Liver (tissue), 9 donors: ENCODE measurements around the gene PSMD1. TPM values are rescaled to one million over a fixed set of nuclear protein-coding genes. Genes with fewer than 3 reads are reported as not detected.

Experiments used
- DNase-seq: peaks from one replicate; pipeline ENCODE4 v3.0.0-alpha.2; 2017; ENCODE audit warnings: low spot score
- H3K27ac ChIP-seq, 2 donors: one replicate each; pipeline ENCODE4 v1.7.0; 2013; ENCODE audit warnings: inconsistent platforms in 2 of 2, low read length in 2 of 2, control low read depth in 1 of 2, low read depth in 1 of 2, mild to moderate bottlenecking in 1 of 2
- H3K27me3 ChIP-seq, 4 donors: one replicate each; pipeline versions ENCODE4 v1.6.1 to v1.7.0; 2013; ENCODE audit warnings: low read length in 3 of 4, inconsistent platforms in 1 of 4, mild to moderate bottlenecking in 1 of 4, moderate library complexity in 1 of 4; ENCODE audit not compliant: control insufficient read depth in 4 of 4, insufficient read depth in 4 of 4
- H3K36me3 ChIP-seq, 4 donors: one replicate each; pipeline versions ENCODE4 v1.6.1 to v1.7.0; 2013; ENCODE audit warnings: low read length in 3 of 4, mild to moderate bottlenecking in 3 of 4, low read depth in 1 of 4, moderate library complexity in 1 of 4; ENCODE audit not compliant: control insufficient read depth in 4 of 4, insufficient read depth in 3 of 4
- H3K4me1 ChIP-seq, 4 donors: one replicate each; pipeline versions ENCODE4 v1.6.1 to v1.7.0; 2013; ENCODE audit warnings: low read length in 3 of 4, mild to moderate bottlenecking in 3 of 4, moderate library complexity in 1 of 4; ENCODE audit not compliant: control insufficient read depth in 4 of 4, insufficient read depth in 4 of 4
- H3K4me3 ChIP-seq, 3 donors: one replicate each; pipeline versions ENCODE4 v1.6.1 to v1.7.0; 2013; ENCODE audit warnings: low read length in 3 of 3, control low read depth in 1 of 3, low read depth in 1 of 3, mild to moderate bottlenecking in 1 of 3
- H3K9ac ChIP-seq, 2 donors: one replicate each; pipeline ENCODE4 v1.7.0; 2013; ENCODE audit warnings: low read length in 2 of 2, mild to moderate bottlenecking in 2 of 2, moderate library complexity in 2 of 2, control low read depth in 1 of 2, low read depth in 1 of 2
- H3K9me3 ChIP-seq, 4 donors: one replicate each; pipeline versions ENCODE4 v1.6.1 to v1.7.0; 2013; ENCODE audit warnings: low read length in 3 of 4; ENCODE audit not compliant: control insufficient read depth in 4 of 4
- EGR1 ChIP-seq, 2 donors: IDR thresholded peaks; 2 replicates each; pipeline ENCODE4 v1.6.1; 2016 to 2018; ENCODE audit warnings: antibody characterized with exemption in 2 of 2, low read depth in 2 of 2
- FOXA1 ChIP-seq: IDR thresholded peaks from 2 replicates; pipeline ENCODE4 v1.6.1; 2016; ENCODE audit warnings: antibody characterized with exemption
- FOXA2 ChIP-seq: IDR thresholded peaks from 2 replicates; pipeline ENCODE4 v1.6.1; 2016; ENCODE audit warnings: antibody characterized with exemption
- GABPA ChIP-seq, 2 donors: IDR thresholded peaks in 1 of 2; conservative IDR thresholded peaks in 1 of 2; 2 replicates each; pipeline ENCODE4 v1.6.1; 2016; ENCODE audit warnings: antibody characterized with exemption in 2 of 2, mild to moderate bottlenecking in 1 of 2, moderate library complexity in 1 of 2
- HNF4A ChIP-seq, 2 donors: conservative IDR thresholded peaks; 2 replicates each; pipeline ENCODE4 v1.6.1; 2016; ENCODE audit warnings: antibody characterized with exemption in 2 of 2, mild to moderate bottlenecking in 2 of 2
- HNF4G ChIP-seq: IDR thresholded peaks from 2 replicates; pipeline ENCODE4 v1.6.1; 2016; ENCODE audit warnings: antibody characterized with exemption
- JUND ChIP-seq, 2 donors: IDR thresholded peaks; 2 replicates each; pipeline ENCODE4 v1.6.1; 2016; ENCODE audit warnings: antibody characterized with exemption in 2 of 2
- RAD21 ChIP-seq, 2 donors: IDR thresholded peaks; 2 replicates each; pipeline ENCODE4 v1.6.1; 2016; ENCODE audit warnings: antibody characterized with exemption in 2 of 2, mild to moderate bottlenecking in 2 of 2
- RXRA ChIP-seq, 2 donors: IDR thresholded peaks; 2 replicates each; pipeline ENCODE4 v1.6.1; 2017 to 2018; ENCODE audit warnings: antibody characterized with exemption in 2 of 2, mild to moderate bottlenecking in 1 of 2
- SP1 ChIP-seq: IDR thresholded peaks from 2 replicates; pipeline ENCODE4 v1.6.1; 2018; ENCODE audit warnings: antibody characterized with exemption, mild to moderate bottlenecking
- TAF1 ChIP-seq: conservative IDR thresholded peaks from 2 replicates; pipeline ENCODE4 v1.6.1; 2016; ENCODE audit warnings: antibody characterized with exemption, mild to moderate bottlenecking
- YY1 ChIP-seq: IDR thresholded peaks from 2 replicates; pipeline ENCODE4 v1.6.1; 2016; ENCODE audit warnings: antibody characterized with exemption, mild to moderate bottlenecking
- WGBS: extraction: QIAGEN DNeasy Blood & Tissue Kit; methylation state at CpG from one replicate; pipeline ENCODE4 v1.1.7; 2013; 5-methylcytosine and 5-hydroxymethylcytosine counted together
- polyA plus RNA-seq, 2 donors: library from polyadenylated mRNA; stranded (reverse) in 1 of 2; unstranded in 1 of 2; fragments of 200-250 nt in 1 of 2; fragments of >200 nt in 1 of 2; fragmentation: Nextera tagmentation in 1 of 2; extraction: Ambion mirVana in 1 of 2; gene quantifications; one replicate each; pipeline versions ENCODE4 v1.2.1 to v1.2.3, GENCODE V29; 2013 to 2015
- total RNA-seq, 2 donors: library from RNA; depleted of rRNA; stranded (reverse); fragments of >200 nt; gene quantifications; one replicate each; pipeline ENCODE4 v1.2.3, GENCODE V29; 2014
- TF ChIP-seq, protein P1 (sequence below): IDR thresholded peaks from 2 replicates; pipeline ENCODE4 v1.6.1; 2016; ENCODE audit warnings: antibody characterized with exemption, mild to moderate bottlenecking
- TF ChIP-seq, protein P2 (sequence below): fragments of 150-350 bp; IDR thresholded peaks from 2 replicates; pipeline ENCODE4 v1.5.1; 2017; ENCODE audit warnings: improper control_type of control experiment, low read depth, low read length; ENCODE audit not compliant: missing input control
- TF ChIP-seq, protein P3 (sequence below): IDR thresholded peaks from 2 replicates; pipeline ENCODE4 v1.6.1; 2016; ENCODE audit warnings: antibody characterized with exemption
- TF ChIP-seq, protein P4 (sequence below): IDR thresholded peaks from 2 replicates; pipeline ENCODE4 v1.6.1; 2016; ENCODE audit warnings: antibody characterized with exemption
- donor health status: healthy.
- donor health status: healthy.
- donor health status: healthy.
- donor health status: healthy.
- donor health status: healthy.

PSMD1 gene
- total and polyA plus RNA-seq, 4 donors: 31.7 to 83.3 (median 68.1) TPM

DNA sequence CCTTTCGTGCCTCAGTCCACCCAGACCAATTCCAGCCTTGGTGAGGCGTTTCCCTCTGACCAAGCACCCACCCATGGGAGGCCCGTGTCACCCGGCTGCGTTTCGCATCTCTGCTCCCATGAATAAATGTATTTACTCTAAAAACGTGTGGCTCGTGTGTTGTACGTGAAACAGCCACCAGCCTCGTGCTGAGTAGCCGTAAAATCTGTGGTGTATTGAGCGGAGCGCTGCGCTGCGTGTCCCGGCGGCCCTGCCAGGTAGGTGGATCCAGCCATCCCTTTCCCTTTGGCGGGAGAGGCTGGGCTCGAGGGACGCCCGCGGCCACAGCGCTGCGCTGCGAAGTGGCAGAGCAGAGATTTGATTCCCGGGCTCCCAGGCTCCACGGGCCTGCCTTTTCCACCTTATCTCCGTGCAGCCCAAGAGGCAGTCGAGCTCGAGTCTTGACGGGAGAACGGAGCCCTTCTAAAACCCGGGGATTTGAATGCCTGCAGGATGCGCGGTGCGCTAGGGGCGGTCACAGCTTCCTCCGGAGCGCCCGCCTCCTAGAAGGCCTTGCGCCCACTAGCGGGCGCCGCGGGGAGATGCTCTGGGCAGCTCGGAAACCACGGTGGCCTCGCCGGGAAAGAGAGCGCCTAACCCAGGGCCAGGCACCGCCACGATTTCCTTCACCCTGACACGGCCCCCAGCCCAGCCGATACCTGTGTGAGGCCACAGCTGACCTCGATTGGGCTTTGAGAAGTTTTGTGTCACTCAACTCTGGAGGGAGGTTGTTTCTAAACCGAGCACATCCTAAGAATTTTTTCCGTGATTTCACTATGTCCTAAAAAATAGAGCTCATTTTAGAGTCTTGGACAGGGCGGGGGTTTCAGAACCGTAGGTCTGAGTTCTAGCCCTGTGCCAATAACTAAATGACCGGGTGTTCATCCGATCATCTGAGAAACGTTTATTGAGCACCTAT lies 3.9 kb upstream of the PSMD1 start:
- no peaks in the 10 kb centered on the region for H3K36me3 ChIP-seq
- H3K27me3 ChIP-seq: no peaks in the 10 kb centered on the region
- WGBS: 6% methylated on average over 62 of the region's 62 CpGs
- H3K9ac ChIP-seq: peak overlapping the region; percentile 24 to 63
- H3K27ac ChIP-seq: peak overlapping the region; percentile 69 to 77
- TF ChIP-seq, protein P1, sequence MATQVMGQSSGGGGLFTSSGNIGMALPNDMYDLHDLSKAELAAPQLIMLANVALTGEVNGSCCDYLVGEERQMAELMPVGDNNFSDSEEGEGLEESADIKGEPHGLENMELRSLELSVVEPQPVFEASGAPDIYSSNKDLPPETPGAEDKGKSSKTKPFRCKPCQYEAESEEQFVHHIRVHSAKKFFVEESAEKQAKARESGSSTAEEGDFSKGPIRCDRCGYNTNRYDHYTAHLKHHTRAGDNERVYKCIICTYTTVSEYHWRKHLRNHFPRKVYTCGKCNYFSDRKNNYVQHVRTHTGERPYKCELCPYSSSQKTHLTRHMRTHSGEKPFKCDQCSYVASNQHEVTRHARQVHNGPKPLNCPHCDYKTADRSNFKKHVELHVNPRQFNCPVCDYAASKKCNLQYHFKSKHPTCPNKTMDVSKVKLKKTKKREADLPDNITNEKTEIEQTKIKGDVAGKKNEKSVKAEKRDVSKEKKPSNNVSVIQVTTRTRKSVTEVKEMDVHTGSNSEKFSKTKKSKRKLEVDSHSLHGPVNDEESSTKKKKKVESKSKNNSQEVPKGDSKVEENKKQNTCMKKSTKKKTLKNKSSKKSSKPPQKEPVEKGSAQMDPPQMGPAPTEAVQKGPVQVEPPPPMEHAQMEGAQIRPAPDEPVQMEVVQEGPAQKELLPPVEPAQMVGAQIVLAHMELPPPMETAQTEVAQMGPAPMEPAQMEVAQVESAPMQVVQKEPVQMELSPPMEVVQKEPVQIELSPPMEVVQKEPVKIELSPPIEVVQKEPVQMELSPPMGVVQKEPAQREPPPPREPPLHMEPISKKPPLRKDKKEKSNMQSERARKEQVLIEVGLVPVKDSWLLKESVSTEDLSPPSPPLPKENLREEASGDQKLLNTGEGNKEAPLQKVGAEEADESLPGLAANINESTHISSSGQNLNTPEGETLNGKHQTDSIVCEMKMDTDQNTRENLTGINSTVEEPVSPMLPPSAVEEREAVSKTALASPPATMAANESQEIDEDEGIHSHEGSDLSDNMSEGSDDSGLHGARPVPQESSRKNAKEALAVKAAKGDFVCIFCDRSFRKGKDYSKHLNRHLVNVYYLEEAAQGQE: peak; percentile 3
- TF ChIP-seq RAD21 (IDR thresholded peaks at IDR 0.05) (peak; percentile 72 to 79), FOXA1 (no peak), SP1 (no peak), HNF4A (conservative IDR thresholded peaks at IDR 0.05) (peak in 1 of 2 donors; percentile 9), YY1 (peak; percentile 63), TAF1 (no peak), HNF4G (no peak), RXRA (IDR thresholded peaks at IDR 0.05) (no peak), FOXA2 (no peak), GABPA (IDR thresholded peaks at IDR 0.05 in 1 of 2, conservative IDR thresholded peaks at IDR 0.05 in 1 of 2) (peak in 1 of 2 donors; percentile 58)
- TF ChIP-seq, protein P2, sequence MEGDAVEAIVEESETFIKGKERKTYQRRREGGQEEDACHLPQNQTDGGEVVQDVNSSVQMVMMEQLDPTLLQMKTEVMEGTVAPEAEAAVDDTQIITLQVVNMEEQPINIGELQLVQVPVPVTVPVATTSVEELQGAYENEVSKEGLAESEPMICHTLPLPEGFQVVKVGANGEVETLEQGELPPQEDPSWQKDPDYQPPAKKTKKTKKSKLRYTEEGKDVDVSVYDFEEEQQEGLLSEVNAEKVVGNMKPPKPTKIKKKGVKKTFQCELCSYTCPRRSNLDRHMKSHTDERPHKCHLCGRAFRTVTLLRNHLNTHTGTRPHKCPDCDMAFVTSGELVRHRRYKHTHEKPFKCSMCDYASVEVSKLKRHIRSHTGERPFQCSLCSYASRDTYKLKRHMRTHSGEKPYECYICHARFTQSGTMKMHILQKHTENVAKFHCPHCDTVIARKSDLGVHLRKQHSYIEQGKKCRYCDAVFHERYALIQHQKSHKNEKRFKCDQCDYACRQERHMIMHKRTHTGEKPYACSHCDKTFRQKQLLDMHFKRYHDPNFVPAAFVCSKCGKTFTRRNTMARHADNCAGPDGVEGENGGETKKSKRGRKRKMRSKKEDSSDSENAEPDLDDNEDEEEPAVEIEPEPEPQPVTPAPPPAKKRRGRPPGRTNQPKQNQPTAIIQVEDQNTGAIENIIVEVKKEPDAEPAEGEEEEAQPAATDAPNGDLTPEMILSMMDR: peak; percentile 88
- DNase-seq: peak; percentile 80
- H3K9me3 ChIP-seq: no peaks in the 10 kb centered on the region
- peaks cover 13 to 68% (median 55%) of the 10 kb centered on the region in 4 donors for H3K4me1 ChIP-seq
- peak overlapping the region; percentile 46 to 70 (median 66) for H3K4me3 ChIP-seq

DNA sequence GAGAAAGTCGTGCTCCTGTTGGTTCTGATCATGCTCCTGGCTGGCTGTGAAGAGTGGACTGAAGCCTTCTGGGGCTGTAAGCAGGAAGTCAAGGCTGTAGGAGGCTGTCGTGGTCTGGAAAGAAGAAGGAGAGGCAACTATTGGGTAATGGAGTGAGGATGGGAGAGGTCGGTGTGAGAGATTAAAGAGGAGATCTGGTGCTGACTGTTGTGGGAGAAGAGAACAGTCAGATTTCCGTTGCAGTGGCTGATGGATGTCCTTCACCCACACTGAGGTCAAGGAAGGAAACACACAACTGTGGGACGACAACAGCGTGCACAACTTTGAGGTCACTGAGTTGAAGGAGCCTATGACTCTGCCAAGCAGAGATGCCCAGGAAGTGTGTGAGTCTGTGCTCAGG lies 2.8 kb upstream of the PSMD1 start:
- Histone ChIP-seq H3K4me1 (peaks cover 12 to 68% (median 58%) of the 10 kb centered on the region in 4 donors), H3K36me3 (no peaks in the 10 kb centered on the region), H3K4me3 (no peak overlapping the region), H3K9me3 (no peaks in the 10 kb centered on the region), H3K27me3 (no peaks in the 10 kb centered on the region), H3K27ac (no peak overlapping the region), H3K9ac (no peak overlapping the region)
- no peak for DNase-seq
- TF ChIP-seq GABPA (IDR thresholded peaks at IDR 0.05 in 1 of 2, conservative IDR thresholded peaks at IDR 0.05 in 1 of 2): no peak
- TF ChIP-seq JUND (IDR thresholded peaks at IDR 0.05): no peak
- TF ChIP-seq FOXA1: no peak
- TF ChIP-seq EGR1 (IDR thresholded peaks at IDR 0.05; ENCODE audit: low read depth in 2 of 2): no peak
- TF ChIP-seq SP1: no peak
- TF ChIP-seq, protein P1: no peak
- TF ChIP-seq, protein P3, sequence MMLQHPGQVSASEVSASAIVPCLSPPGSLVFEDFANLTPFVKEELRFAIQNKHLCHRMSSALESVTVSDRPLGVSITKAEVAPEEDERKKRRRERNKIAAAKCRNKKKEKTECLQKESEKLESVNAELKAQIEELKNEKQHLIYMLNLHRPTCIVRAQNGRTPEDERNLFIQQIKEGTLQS: no peak
- TF ChIP-seq RXRA (IDR thresholded peaks at IDR 0.05): no peak
- no peak for TF ChIP-seq HNF4G
- TF ChIP-seq, protein P4, sequence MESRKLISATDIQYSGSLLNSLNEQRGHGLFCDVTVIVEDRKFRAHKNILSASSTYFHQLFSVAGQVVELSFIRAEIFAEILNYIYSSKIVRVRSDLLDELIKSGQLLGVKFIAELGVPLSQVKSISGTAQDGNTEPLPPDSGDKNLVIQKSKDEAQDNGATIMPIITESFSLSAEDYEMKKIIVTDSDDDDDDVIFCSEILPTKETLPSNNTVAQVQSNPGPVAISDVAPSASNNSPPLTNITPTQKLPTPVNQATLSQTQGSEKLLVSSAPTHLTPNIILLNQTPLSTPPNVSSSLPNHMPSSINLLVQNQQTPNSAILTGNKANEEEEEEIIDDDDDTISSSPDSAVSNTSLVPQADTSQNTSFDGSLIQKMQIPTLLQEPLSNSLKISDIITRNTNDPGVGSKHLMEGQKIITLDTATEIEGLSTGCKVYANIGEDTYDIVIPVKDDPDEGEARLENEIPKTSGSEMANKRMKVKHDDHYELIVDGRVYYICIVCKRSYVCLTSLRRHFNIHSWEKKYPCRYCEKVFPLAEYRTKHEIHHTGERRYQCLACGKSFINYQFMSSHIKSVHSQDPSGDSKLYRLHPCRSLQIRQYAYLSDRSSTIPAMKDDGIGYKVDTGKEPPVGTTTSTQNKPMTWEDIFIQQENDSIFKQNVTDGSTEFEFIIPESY: no peak
- no peak for TF ChIP-seq HNF4A (conservative IDR thresholded peaks at IDR 0.05)
- 78% methylated on average over 6 of the region's 6 CpGs for WGBS
